ENCODE data around the gene PPARD. TPM values are rescaled to one million over a fixed set of nuclear protein-coding genes. Genes with fewer than 3 reads are reported as not detected.
A peak's percentile ranks its signal among the peaks of the same experiment; 100 is the strongest.

Gene PPARD
- total RNA-seq, 1 donor from 2014 or later, result 33.8 TPM

- TF ChIP-seq CTCF (IDR thresholded peaks at IDR 0.05), result no peak
- Mint-ChIP-seq H3K27ac (ENCODE audit: unreplicated experiment) (peak within 1 kb of the TSS; percentile 12), H3K36me3 (ENCODE audit: unreplicated experiment) (peaks cover 8% of the 10 kb centered on the region), H3K27me3 (ENCODE audit: unreplicated experiment) (no peaks in the 10 kb centered on the region), H3K4me3 (ENCODE audit: unreplicated experiment) (peak within 1 kb of the TSS; percentile 79), H3K4me1 (ENCODE audit: unreplicated experiment) (peaks cover 34% of the 10 kb centered on the region), H3K9me3 (ENCODE audit: unreplicated experiment) (no peaks in the 10 kb centered on the region)
- peak; percentile 98 for DNase-seq (ENCODE audit: extremely low spot score, unreplicated experiment)
Measured at GRCh38 chr6:35452183-35453090, 110.1 kb downstream of the PPARD start, which contains the start of gene FANCE. Gene FANCE, plus strand, starts transcription at chr6:35452338. Its CDS starts 208 bp downstream, at chr6:35452546.

GRCh38 chr6:35453236-35453635 lies 110.9 kb downstream of the PPARD start:
- Mint-ChIP-seq H3K4me3 (ENCODE audit: unreplicated experiment) (peak overlapping the region; percentile 73), H3K27me3 (ENCODE audit: unreplicated experiment) (no peaks in the 10 kb centered on the region), H3K9me3 (ENCODE audit: unreplicated experiment) (no peaks in the 10 kb centered on the region), H3K4me1 (ENCODE audit: unreplicated experiment) (peaks cover 32% of the 10 kb centered on the region), H3K36me3 (ENCODE audit: unreplicated experiment) (peaks cover 8% of the 10 kb centered on the region), H3K27ac (ENCODE audit: unreplicated experiment) (peak overlapping the region; percentile 12)
- no peak for DNase-seq (ENCODE audit: extremely low spot score, unreplicated experiment)
- TF ChIP-seq CTCF (IDR thresholded peaks at IDR 0.05), result no peak

GRCh38 chr6:35454391-35455110 lies 112.2 kb downstream of the PPARD start:
- Mint-ChIP-seq H3K4me1 (ENCODE audit: unreplicated experiment) (peaks cover 31% of the 10 kb centered on the region), H3K27ac (ENCODE audit: unreplicated experiment) (no peak overlapping the region), H3K27me3 (ENCODE audit: unreplicated experiment) (no peaks in the 10 kb centered on the region), H3K9me3 (ENCODE audit: unreplicated experiment) (no peaks in the 10 kb centered on the region), H3K4me3 (ENCODE audit: unreplicated experiment) (peak overlapping the region; percentile 6), H3K36me3 (ENCODE audit: unreplicated experiment) (peaks cover 11% of the 10 kb centered on the region)
- no peak for DNase-seq (ENCODE audit: extremely low spot score, unreplicated experiment)
- TF ChIP-seq CTCF (IDR thresholded peaks at IDR 0.05), result no peak

- Mint-ChIP-seq H3K27ac (ENCODE audit: unreplicated experiment) (no peak overlapping the region), H3K4me1 (ENCODE audit: unreplicated experiment) (peaks cover 26% of the 10 kb centered on the region), H3K27me3 (ENCODE audit: unreplicated experiment) (no peaks in the 10 kb centered on the region), H3K4me3 (ENCODE audit: unreplicated experiment) (no peak overlapping the region), H3K9me3 (ENCODE audit: unreplicated experiment) (no peaks in the 10 kb centered on the region), H3K36me3 (ENCODE audit: unreplicated experiment) (peaks cover 18% of the 10 kb centered on the region)
- no peak for DNase-seq (ENCODE audit: extremely low spot score, unreplicated experiment)
- TF ChIP-seq CTCF (IDR thresholded peaks at IDR 0.05), result no peak
Measured at GRCh38 chr6:35457907-35458306, 115.5 kb downstream of the PPARD start.

- Mint-ChIP-seq H3K27me3 (ENCODE audit: unreplicated experiment) (no peaks in the 10 kb centered on the region), H3K36me3 (ENCODE audit: unreplicated experiment) (peaks cover 16% of the 10 kb centered on the region), H3K4me3 (ENCODE audit: unreplicated experiment) (no peak overlapping the region), H3K9me3 (ENCODE audit: unreplicated experiment) (no peaks in the 10 kb centered on the region), H3K27ac (ENCODE audit: unreplicated experiment) (no peak overlapping the region), H3K4me1 (ENCODE audit: unreplicated experiment) (no peaks in the 10 kb centered on the region)
- no peak for TF ChIP-seq CTCF (IDR thresholded peaks at IDR 0.05)
- DNase-seq (ENCODE audit: extremely low spot score, unreplicated experiment), result no peak
Measured at GRCh38 chr6:35461270-35461669, 118.9 kb downstream of the PPARD start.
